ENCODE results near the gene PKIB. TPM values are rescaled to one million over a fixed set of nuclear protein-coding genes. Genes with fewer than 3 reads are reported as not detected.

Gene PKIB
- total RNA-seq, 2 donors from 2014 or later: 2.6 to 12.8 TPM

- Histone ChIP-seq H3K4me1 (replicated peaks) (no peaks in the 10 kb centered on the region), H3K27me3 (replicated peaks; ENCODE audit: insufficient read depth) (no peaks in the 10 kb centered on the region), H3K27ac (no peak overlapping the region), H3K4me3 (no peak overlapping the region), H3K36me3 (no peaks in the 10 kb centered on the region), H3K9me3 (no peaks in the 10 kb centered on the region)
- DNase-seq (ENCODE audit: low spot score): no peak
- 59% methylated on average over 2 of the region's 2 CpGs for WGBS
- intact Hi-C loops (cut with DNase I): no loop called here
- TF ChIP-seq POLR2AphosphoS5 (IDR thresholded peaks at IDR 0.05) (no peak), POLR2A (IDR thresholded peaks at IDR 0.05) (no peak), CTCF (IDR thresholded peaks at IDR 0.05) (no peak)
These were observed 9.1 kb downstream of the PKIB start for GRCh38 chr6:122619309-122619708.

- intact Hi-C loops (cut with DNase I): no loop called here
- Histone ChIP-seq H3K4me1 (replicated peaks) (no peaks in the 10 kb centered on the region), H3K36me3 (no peaks in the 10 kb centered on the region), H3K9me3 (no peaks in the 10 kb centered on the region), H3K4me3 (no peak overlapping the region), H3K27me3 (replicated peaks; ENCODE audit: insufficient read depth) (no peaks in the 10 kb centered on the region), H3K27ac (no peak overlapping the region)
- DNase-seq (ENCODE audit: low spot score): no peak
- no peak for TF ChIP-seq CTCF (IDR thresholded peaks at IDR 0.05)
- no peak for TF ChIP-seq POLR2AphosphoS5 (IDR thresholded peaks at IDR 0.05)
- TF ChIP-seq POLR2A (IDR thresholded peaks at IDR 0.05): no peak
- 83% methylated on average over 3 of the region's 3 CpGs for WGBS
These were observed 10.2 kb downstream of the PKIB start for GRCh38 chr6:122620428-122620827.

- no peaks in the 10 kb centered on the region for H3K9me3 ChIP-seq
- intact Hi-C loops (cut with DNase I): no loop called here
- H3K4me3 ChIP-seq: no peak overlapping the region
- no peaks in the 10 kb centered on the region for H3K36me3 ChIP-seq
- WGBS: 40% methylated on average over 3 of the region's 3 CpGs
- TF ChIP-seq CTCF (IDR thresholded peaks at IDR 0.05) (no peak), POLR2AphosphoS5 (IDR thresholded peaks at IDR 0.05) (no peak), POLR2A (IDR thresholded peaks at IDR 0.05) (no peak)
- no peaks in the 10 kb centered on the region for H3K27me3 ChIP-seq (replicated peaks; ENCODE audit: insufficient read depth)
- no peak for DNase-seq (ENCODE audit: low spot score)
- H3K4me1 ChIP-seq (replicated peaks): no peaks in the 10 kb centered on the region
- H3K27ac ChIP-seq: no peak overlapping the region
These were observed 10.7 kb downstream of the PKIB start for GRCh38 chr6:122620902-122621301.

- no peaks in the 10 kb centered on the region for H3K36me3 ChIP-seq
- DNase-seq (ENCODE audit: low spot score): no peak
- TF ChIP-seq CTCF (IDR thresholded peaks at IDR 0.05): no peak
- TF ChIP-seq POLR2A (IDR thresholded peaks at IDR 0.05): no peak
- TF ChIP-seq POLR2AphosphoS5 (IDR thresholded peaks at IDR 0.05): no peak
- H3K4me3 ChIP-seq: no peak overlapping the region
- H3K9me3 ChIP-seq: no peaks in the 10 kb centered on the region
- intact Hi-C loops (cut with DNase I): no loop called here
- no peaks in the 10 kb centered on the region for H3K27me3 ChIP-seq (replicated peaks; ENCODE audit: insufficient read depth)
- no peak overlapping the region for H3K27ac ChIP-seq
- 58% methylated on average over 2 of the region's 2 CpGs for WGBS
- H3K4me1 ChIP-seq (replicated peaks): no peaks in the 10 kb centered on the region
These were observed 11.4 kb downstream of the PKIB start for GRCh38 chr6:122621638-122622037.

GRCh38 chr6:122622479-122622878, 12.3 kb downstream of the PKIB start:
- 44% methylated on average over 4 of the region's 4 CpGs for WGBS
- H3K4me1 ChIP-seq (replicated peaks): no peaks in the 10 kb centered on the region
- no peaks in the 10 kb centered on the region for H3K9me3 ChIP-seq
- intact Hi-C loops (cut with DNase I): no loop called here
- no peaks in the 10 kb centered on the region for H3K27me3 ChIP-seq (replicated peaks; ENCODE audit: insufficient read depth)
- DNase-seq (ENCODE audit: low spot score): no peak
- TF ChIP-seq POLR2A (IDR thresholded peaks at IDR 0.05) (no peak), CTCF (IDR thresholded peaks at IDR 0.05) (no peak), POLR2AphosphoS5 (IDR thresholded peaks at IDR 0.05) (no peak)
- no peak overlapping the region for H3K4me3 ChIP-seq
- H3K27ac ChIP-seq: no peak overlapping the region
- no peaks in the 10 kb centered on the region for H3K36me3 ChIP-seq
